Inferior parietal cortex (tissue), 1 donor: Measurements from ENCODE around the gene ZNF558.

Source experiments
- DNase-seq: peaks from one replicate; pipeline ENCODE4 v3.0.0-alpha.2; 2016; ENCODE audit errors: extremely low spot score

ZNF558 gene

DNA sequence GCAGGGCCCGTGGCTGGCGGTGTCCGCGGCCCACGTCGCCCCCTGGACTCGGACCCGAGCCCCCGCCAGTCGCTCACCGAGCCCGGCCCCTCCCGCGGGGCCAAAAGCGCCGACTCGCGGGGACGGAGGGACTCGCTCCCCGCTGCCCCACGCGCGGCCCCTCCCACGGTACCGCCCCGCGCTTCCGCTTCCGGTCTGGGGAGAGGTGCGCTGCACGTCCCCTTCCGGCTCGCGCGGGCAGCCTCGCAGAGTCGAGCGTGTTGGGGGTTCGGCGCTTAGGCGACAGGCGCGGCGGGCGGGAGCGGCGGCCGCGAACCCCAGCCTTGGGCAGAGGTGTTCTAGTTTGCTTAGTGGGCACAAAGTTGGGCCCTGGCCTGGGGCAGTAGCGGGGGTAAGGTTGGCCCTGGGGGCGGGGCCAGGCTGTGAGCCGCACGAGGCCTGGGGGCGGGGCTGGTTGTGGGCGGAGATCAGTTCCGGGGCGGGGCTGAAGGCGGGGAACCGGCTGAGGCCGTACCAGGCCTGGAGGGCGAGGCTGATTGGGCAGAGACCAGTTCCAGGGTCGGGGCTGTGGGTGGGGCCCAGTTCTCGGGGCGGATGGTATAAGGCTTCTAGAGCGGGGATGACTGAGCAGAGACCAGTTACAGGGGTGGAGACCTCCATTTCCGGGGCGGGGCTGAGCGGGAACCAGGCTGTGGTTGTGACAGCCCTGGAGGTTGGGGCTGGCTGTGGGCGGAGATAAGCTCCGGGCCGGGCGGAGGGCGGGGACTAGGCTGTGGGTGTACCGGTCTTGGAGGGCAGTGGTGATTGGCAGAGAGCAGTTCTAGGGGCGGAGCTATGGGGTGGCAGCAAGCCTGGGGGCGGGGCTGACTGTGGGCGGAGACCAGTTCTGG, at the start of gene ZNF558, which contains the start of gene MBD3L1:
Gene ZNF558 (minus strand): TSS at position 173 of the 890 bp plus-strand sequence. CDS start 9,645 bp downstream, outside the sequence.
Gene MBD3L1 (plus strand): TSS at position 246 of the 890 bp plus-strand sequence. CDS start 10,302 bp downstream, outside the sequence.
- DNase-seq, result peak; percentile 96

DNA sequence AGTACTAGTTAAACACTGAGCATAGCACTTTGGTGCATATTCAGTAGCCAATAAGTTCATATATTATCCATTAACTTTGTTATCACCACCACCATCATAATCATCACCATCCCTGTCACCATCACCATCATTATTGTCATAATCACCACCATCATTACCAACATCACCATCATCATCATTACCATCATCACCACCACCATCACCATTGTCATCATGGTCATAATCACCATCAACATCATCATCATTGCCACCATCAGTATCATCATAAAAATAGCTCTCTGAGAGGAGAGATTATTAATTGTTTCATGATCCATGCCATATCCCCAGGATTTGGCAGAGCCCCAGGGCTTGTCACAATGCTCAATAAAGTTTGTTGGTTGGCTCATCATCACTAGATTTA, 49.4 kb upstream of the ZNF558 start:
- DNase-seq, result no peak

DNA sequence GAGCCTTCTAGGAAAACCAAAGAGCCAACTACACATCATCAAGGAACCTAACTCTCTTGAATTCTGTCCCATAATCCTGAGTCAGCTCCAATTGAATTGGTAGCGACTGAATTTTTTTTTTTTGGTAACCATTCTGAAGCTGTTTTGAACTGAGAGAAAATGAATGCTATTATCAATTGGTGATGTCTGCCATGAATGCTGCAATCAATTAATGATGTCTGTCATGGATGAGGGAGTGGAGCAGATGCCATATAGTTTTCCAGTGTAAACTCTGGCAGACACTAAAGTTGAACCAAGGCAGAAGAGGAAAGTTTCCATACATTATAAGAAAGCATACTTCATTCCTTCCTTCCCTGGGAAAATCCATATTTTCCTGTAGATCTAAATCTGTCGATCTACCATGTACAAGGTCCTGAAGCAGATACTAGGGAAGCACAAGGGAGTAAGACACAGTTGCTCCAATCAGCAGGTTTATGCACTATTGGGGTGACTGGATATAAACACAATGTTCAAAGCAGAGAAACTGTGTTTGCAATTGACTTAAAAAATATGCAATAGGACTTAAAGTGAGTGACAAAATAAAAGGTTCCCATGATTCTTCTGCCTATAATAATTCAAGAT, 48.9 kb upstream of the ZNF558 start:
- DNase-seq, result no peak

DNA sequence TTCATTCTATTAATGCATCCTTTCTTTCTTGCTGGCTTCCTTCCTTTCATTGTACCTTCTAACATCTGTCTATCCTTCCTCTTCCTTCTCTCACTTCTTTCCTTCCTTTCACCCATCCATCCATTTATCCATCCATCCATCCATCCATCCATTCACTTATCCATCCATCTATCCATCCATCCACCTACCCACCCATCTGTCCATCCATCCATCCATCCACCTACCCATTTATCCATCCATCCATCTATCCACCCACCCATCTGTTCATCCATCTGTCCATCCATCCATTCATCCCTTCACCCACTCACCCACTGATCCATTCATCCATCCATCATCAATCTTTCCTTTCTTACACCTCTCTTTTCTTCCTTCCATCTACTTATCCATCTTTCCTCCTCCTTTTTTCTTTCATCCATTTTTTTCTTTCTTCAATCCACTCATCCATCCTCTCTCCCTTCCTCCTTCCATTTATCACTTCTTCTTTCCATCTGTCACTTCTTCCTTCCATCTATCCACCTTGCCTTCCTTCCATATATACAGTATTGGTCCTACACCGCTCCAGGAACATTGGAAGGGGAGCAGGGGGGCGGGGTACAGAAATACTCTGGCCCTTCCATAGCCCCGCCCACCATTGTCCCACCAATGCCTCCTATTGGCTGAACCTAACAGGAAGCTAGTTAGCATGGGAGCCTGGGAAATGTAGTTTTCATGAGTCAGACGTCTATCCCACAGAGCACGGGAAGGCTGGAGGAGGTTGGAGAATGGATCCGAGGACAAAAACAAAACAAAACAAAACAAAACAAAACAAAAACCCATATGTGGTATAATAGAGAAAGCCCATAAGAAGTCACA, 46.0 kb upstream of the ZNF558 start:
- DNase-seq, result no peak

DNA sequence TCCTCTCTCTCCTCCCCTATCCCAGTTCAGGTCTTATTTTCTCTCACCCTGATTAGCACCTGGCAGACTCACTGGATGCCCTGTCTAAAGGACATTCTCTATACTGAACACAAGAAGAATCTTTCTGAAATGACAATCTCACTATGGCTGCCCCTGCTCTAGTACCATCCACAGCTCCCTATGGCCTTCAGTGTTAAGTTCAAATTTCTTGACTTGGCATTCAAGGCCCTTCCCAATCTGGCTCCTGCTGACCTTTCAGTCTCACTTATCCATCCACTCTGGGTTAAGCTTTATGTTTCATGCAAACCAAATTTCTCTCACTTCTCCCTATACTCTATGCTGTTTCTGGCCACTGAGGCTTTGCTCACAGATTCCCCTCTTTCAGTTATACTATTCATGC, 34.2 kb upstream of the ZNF558 start:
- DNase-seq, result no peak

DNA sequence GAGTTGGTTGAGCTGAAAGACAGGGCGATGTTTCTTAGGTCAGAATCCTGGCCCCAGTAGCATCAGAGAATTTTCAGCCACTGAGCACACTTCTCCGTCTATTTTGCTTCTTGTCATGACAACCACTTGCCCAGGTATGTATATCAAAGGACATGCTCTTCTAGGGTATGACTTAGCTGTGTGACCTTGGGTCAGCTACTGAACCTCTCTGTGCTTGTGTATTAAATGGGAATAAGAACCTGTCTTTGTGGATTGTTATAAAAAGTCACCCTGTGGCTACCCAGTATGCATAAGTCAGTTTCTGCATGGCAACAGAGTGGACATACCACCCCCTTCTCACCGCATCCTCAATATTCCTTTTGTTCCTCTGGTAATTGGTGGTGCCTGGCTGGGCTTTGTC, 26.2 kb upstream of the ZNF558 start:
- no peak for DNase-seq

DNA sequence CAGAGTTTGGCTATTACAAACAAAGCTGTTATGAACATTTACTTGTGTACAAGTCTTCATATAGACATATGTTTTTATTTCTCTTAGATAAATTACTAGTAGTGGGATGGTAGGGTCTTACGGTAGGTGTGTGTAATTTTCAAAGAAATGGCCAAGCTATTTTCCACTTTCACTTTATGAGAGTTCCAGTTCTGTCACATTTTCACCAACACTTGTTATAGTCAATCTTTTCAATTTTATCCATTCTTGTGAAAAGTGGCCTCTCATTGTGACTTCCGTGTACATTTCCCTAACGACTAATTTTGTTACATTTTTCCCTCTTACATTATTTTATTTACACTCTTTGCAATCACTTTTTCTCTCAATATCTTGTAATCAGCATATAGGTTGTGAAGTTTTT, 18.4 kb upstream of the ZNF558 start:
- no peak for DNase-seq

DNA sequence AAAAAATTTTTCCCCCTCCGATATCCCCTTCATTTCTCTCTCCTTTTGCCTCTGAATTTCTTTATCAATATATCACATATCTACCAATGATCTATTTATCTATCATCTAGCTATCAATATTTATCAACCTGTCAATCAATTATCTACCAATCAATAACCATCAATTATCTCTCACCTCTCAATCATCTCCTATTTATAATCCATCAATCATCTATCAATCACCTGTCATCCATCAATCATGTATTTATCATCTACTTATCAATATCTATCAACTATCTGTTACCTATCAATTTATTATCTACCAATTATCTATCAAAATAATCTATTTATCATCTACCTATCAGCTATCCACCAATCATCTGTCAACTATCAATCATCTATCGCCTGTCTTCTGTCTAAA, 17.1 kb upstream of the ZNF558 start:
- DNase-seq, result no peak

DNA sequence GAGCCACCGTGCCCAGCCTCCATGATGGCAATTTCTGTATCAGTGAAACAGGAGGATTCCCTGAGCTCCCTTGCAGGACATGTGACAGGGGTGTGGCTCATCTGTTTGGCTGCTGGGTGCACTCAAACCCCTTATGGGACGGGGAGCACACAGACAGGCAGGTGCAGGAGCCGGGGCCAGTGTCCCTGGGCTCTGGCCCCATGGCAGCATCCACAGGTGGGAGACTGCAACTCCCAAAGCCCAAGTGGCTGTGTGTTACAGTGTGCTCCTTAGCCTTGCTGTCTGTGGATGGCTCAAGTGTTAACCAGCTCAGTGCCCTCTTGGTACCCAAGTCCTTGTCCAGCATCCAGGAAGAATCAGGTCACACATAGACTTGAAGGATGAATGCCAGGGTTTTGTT, 14.7 kb upstream of the ZNF558 start:
- no peak for DNase-seq

DNA sequence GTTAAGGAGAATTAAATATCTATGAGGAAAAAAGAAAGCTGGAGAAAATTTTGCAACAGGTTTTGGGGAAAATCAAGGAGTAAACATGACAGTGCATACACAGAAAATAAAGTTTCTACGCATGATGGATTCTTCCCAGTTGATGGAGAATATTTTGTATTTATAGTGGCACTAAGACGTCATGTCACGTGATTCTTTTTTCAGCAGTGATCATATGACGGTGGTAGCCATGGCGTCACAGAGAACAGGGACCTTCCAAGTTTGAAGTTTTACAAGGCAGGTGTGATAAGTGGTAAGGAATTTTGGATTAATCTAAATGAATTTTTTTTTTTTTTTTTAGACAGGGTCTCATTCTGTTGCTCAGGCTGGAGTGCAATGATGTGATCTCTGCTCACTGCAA, 8.6 kb upstream of the ZNF558 start:
- DNase-seq, result no peak

DNA sequence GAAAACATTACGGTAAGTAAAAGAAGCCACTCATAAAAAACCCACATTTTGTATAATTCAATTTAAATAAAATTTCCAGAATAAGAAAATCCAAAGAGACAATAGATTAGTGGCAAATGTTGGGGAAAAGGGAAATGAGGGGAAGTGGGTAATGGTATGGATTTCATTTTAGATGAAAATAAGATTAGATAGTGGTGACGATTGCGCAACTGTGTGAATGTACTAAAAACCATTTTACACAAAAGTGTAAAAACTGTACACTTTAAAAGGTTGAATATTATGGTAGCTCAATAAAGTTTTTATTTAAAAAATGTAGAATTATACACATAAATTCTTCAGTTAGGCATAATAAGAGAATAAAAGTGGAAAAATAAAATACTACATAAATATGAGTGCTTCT, 3.8 kb upstream of the ZNF558 start:
- no peak for DNase-seq

DNA sequence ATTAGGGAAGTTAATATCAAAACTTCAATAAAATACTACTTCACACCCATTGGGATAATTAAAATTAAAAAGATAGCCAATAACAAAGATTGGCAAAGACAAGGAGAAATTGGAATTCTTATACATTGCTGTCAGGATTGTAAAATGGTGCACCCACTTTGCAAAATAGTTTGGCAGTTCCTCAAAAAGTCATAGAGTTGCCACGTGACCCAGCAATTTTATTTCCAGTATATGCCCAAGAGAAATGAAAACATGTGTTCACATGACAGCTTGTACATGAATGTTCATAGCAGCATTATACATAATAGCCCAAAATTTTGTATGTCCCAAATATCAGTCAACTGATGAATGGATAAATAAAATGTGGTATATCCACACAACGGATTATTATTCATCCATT, 3.3 kb upstream of the ZNF558 start:
- DNase-seq, result no peak

DNA sequence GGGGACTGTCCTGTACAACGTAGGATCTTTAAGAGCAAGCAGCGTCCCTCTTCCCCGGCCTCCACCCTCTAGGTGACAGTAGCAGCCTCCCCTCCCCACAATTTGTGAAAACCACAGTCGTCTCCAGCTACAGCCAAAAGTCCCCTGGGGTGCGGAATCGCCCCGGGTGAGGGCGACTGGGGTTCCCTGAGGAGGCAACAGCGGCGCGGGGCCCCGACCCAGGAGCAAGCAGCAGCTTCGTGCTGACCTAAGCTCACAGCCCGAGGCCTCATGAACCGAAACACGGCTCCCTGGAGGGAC, 322 bp downstream of the ZNF558 start:
- DNase-seq, result no peak

DNA sequence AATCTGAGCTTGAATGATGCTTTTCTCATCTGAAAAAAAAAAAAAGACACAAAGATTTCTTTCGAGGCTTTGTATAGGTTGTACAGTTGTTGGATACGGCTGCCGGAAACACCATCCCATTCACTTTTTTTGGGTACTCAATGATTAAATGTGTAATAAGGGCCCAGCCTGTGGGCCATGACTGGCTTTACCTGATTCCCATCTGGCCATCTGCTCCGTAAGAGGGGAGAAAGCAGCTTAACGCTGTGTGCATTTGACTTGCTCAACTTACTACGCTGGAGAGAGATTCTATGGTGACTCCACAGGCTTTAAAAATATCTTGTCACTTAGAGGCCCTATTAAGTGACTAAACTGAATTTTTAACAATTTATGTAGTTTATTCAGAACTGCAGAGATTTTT, 731 bp downstream of the ZNF558 start:
- DNase-seq, result no peak

DNA sequence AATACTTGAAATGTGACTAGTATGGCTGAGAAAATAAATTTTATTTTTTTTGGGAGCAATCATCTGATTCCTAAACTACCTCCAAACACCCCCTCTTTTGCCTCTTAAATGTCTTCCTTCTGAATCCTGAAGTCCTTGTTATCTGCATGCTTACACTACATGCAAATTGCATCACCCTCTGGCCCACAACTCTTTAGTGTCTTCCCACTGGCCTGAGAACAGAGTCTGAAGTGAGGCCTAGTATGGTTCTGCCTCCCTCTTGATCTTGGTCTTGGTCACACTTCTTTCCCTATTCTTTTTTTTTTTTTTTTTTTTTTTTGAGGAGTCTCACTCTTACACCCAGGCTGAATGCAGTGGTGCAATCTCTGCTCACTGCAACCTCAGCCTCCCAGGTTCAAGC, 4.8 kb downstream of the ZNF558 start:
- DNase-seq, result no peak

DNA sequence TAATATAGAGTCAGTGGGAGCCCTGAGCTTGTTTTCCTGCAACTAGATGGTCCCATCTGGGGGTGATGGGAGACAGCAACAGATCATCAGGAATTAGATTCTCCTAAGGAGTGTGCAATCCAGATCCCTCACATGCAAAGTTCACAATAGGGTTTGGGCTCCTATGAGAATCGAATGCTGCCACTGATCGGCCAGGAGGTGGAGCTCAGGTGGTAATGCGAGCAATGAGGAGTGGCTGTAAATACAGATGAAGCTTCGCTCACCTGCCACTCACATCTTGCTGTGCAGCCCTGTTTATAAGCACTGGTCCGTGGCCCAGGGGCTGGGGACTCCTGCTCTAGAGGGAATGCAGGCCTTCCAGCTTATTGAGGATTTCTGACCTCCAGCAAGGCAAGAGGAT, 5.7 kb downstream of the ZNF558 start:
- no peak for DNase-seq

DNA sequence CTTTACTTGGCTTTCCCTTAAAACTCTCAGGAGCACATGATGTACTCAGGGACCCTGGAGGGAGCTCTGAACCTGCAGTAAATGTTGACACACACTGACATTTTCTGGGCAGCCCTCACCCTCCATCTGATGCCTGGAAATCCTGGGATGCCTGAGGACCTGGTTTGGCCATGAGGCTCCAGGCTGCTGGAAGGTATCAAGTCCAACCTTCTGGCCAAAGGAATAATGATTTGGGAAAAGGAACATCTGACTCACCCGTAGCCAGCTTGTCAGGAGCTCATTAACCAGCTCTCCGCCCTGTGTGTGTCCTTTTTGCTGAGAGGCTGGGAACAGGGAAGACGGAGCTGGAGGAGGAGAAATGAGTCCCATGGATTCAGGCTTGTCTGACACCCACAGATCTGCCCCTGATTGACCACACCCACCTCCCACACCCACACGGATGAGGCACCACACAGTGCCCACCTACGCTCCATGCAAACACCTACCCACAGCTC, 10.3 kb downstream of the ZNF558 start:
- DNase-seq, result no peak

DNA sequence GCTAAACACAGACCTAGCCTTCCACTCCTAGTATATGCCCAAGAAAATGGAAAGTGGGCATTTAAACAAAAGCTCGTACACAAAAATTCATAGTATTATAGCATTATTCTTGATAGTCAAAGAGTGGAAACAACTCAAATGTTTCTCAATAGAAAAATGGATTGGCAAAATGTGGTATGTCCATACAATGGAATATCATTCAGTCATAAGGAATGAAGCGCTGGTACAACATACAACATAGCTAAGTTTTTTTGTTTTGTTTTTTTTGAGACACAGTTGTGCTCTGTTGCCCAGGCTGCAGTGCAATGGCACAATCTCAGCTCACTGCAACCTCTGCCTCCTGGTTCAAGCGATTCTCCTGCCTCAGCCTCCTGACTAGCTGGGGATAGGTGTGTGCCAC, 11.9 kb downstream of the ZNF558 start:
- DNase-seq, result no peak

DNA sequence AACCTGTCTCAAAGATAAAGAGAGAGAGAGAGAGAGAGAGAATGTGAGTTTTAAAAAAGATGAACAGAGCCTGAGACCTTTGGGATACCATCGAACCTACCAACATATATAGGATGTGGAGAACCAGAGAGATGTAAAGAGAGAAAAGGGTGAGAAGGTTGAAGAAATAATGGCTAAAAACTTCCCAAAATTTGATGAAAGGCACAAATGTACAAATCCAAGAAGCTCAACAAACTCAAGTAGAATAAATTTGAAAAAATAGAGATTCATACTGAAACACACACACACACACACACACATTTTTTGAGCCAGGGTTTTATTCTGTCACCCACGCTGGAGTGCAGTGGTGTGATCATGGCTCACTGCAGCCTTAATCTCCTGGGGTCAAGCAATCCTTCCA, 16.3 kb downstream of the ZNF558 start:
- DNase-seq, result no peak

DNA sequence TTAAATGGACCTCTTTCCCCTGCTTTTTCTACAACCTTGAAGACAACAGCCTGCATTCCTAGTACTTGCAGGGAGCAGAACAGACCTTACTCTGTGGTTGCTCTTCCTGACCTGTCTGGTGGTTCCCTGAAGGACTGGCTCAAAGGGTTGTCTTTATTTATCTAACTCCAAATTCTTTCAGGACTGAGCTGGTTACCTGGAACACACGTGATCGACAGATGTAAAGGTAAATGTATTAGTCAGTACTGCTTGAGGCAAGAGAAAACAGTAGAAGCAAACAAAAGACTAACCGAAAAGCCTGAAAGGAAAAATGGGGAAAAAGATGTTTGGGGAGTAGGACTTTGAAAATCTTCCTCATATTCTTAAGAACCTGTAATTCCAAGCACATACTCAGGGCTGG, 17.9 kb downstream of the ZNF558 start:
- DNase-seq, result no peak

DNA sequence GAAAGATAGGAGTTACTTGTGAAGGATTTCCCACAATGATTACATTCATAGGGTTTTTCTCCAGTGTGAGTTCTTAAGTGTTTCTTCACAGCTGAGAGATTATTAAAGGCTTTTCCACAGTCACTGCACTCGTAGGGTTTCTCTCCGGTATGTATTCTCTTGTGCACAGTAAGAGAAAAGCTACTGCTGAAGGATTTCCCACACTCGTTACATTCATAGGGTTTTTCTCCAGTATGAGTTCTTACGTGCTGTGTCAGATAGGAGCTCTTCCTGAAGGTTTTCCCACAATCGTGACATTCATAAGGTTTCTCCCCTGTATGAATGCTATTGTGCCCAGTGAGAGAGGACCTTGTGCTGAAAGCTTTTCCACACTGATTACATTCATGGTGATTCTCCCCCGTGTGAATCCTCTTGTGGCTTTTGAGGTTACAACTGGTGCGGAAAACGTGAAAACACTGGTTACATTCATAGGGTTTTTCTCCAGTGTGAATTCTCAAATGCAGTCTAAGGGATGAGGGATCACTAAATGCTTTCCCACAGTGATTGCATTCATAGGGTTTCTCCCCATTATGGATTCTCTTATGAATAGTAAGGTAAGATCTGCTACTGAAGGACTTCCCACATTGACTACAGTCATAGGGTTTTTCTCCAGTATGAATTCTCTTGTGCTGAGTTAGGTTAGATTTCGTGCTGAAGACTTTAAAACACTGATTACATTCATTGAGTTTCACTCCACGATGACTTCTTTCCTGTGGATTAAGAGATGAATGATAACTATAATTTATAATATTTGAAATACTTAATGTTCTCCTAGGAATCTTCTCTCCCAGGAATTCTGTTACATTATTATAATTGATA, 20.6 kb downstream of the ZNF558 start:
- no peak for DNase-seq
